ENCODE results near the gene MSH2. TPM values are rescaled to one million over a fixed set of nuclear protein-coding genes. Genes with fewer than 3 reads are reported as not detected.

The MSH2 gene
- total and polyA plus RNA-seq, 2 donors from 2014 or later = 7.2 to 17.0 TPM

GRCh38 chr2:47437287-47437686 lies 34.3 kb downstream of the MSH2 start:
- peak; percentile 32 for TF ChIP-seq CTCF (IDR thresholded peaks at IDR 0.05; ENCODE audit: borderline replicate concordance, extremely low read depth, insufficient read depth)

GRCh38 chr2:47438106-47438505 lies 35.1 kb downstream of the MSH2 start:
- H3K4me1 ChIP-seq (ENCODE audit: control insufficient read depth in 2 of 3, insufficient read depth in 2 of 3, low read depth in 1 of 3, low read length in 3 of 3) = no peaks in the 10 kb centered on the region
- no peak for TF ChIP-seq CTCF (IDR thresholded peaks at IDR 0.05; ENCODE audit: borderline replicate concordance, extremely low read depth, insufficient read depth)
- no peak overlapping the region for H3K9ac ChIP-seq (ENCODE audit: low read length in 3 of 3)
- no peaks in the 10 kb centered on the region for H3K36me3 ChIP-seq (ENCODE audit: control insufficient read depth in 2 of 3, insufficient read depth in 3 of 3, low read length in 3 of 3)
- no peak overlapping the region for H3K4me3 ChIP-seq (ENCODE audit: low read length in 3 of 3)
- H3K9me3 ChIP-seq (ENCODE audit: control insufficient read depth in 2 of 3, insufficient read depth in 1 of 3, low read length in 3 of 3) = no peaks in the 10 kb centered on the region
- no peak for FAIRE-seq
- intact Hi-C loops (cut with DNase I) = no loop called here
- no peak for DNase-seq
- H3K27me3 ChIP-seq (ENCODE audit: control insufficient read depth, insufficient read depth, low read length) = no peaks in the 10 kb centered on the region
- no peak overlapping the region for H3K27ac ChIP-seq (ENCODE audit: low read depth in 2 of 2, low read length in 2 of 2)

More at GRCh38 chr2:47437287-47437686, 34.3 kb downstream of the MSH2 start:
- H3K4me3 ChIP-seq (ENCODE audit: low read length in 3 of 3) = no peak overlapping the region
- FAIRE-seq = peak; percentile 93
- no peak overlapping the region for H3K27ac ChIP-seq (ENCODE audit: low read depth in 2 of 2, low read length in 2 of 2)
- no peaks in the 10 kb centered on the region for H3K4me1 ChIP-seq (ENCODE audit: control insufficient read depth in 2 of 3, insufficient read depth in 2 of 3, low read depth in 1 of 3, low read length in 3 of 3)
- H3K9ac ChIP-seq (ENCODE audit: low read length in 3 of 3) = no peak overlapping the region
- intact Hi-C loops (cut with DNase I) = no loop called here
- no peaks in the 10 kb centered on the region for H3K36me3 ChIP-seq (ENCODE audit: control insufficient read depth in 2 of 3, insufficient read depth in 3 of 3, low read length in 3 of 3)
- H3K27me3 ChIP-seq (ENCODE audit: control insufficient read depth, insufficient read depth, low read length) = no peaks in the 10 kb centered on the region
- H3K9me3 ChIP-seq (ENCODE audit: control insufficient read depth in 2 of 3, insufficient read depth in 1 of 3, low read length in 3 of 3) = no peaks in the 10 kb centered on the region
- peak in 2 of 5 donors; percentile 56 to 70 for DNase-seq

GRCh38 chr2:47438783-47439182 lies 35.8 kb downstream of the MSH2 start:
- intact Hi-C loops (cut with DNase I) = no loop called here

More at GRCh38 chr2:47438783-47439182, 35.8 kb downstream of the MSH2 start:
- Histone ChIP-seq H3K36me3 (ENCODE audit: control insufficient read depth in 2 of 3, insufficient read depth in 3 of 3, low read length in 3 of 3) (no peaks in the 10 kb centered on the region), H3K9me3 (ENCODE audit: control insufficient read depth in 2 of 3, insufficient read depth in 1 of 3, low read length in 3 of 3) (no peaks in the 10 kb centered on the region), H3K4me3 (ENCODE audit: low read length in 3 of 3) (no peak overlapping the region), H3K4me1 (ENCODE audit: control insufficient read depth in 2 of 3, insufficient read depth in 2 of 3, low read depth in 1 of 3, low read length in 3 of 3) (no peaks in the 10 kb centered on the region), H3K9ac (ENCODE audit: low read length in 3 of 3) (no peak overlapping the region), H3K27ac (ENCODE audit: low read depth in 2 of 2, low read length in 2 of 2) (no peak overlapping the region), H3K27me3 (ENCODE audit: control insufficient read depth, insufficient read depth, low read length) (no peaks in the 10 kb centered on the region)
- DNase-seq = no peak
- no peak for TF ChIP-seq CTCF (IDR thresholded peaks at IDR 0.05; ENCODE audit: borderline replicate concordance, extremely low read depth, insufficient read depth)
- no peak for FAIRE-seq
